ENCODE data around the gene PWWP2B. TPM values are rescaled to one million over a fixed set of nuclear protein-coding genes. Genes with fewer than 3 reads are reported as not detected.

Gene PWWP2B
- total and polyA plus RNA-seq, 2 of the 4 experiments (the other 2 are of a cell fraction): 1.7 to 2.2 TPM

DNA sequence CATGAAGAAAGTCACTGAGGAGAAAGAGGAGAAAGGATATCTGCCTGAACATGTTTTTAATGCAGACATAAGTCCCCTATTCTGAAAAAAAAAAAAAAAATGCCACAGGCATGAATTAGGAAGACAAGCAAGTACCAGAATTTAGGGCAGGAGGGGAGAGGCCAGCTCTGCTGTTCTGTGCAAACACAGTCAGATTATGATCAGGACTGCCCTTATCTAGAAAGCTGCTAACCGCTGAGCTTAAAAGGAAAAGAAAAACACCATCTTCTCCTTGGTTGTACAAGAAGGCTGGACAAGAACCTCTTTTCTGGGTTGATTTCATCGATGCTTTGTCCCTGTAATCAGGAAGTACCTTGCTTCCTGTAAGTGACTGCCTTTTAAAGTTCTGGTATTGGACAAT, 15.3 kb upstream of the PWWP2B start:
- peaks cover 2% of the 10 kb centered on the region for H3K9me3 ChIP-seq (ENCODE audit: control insufficient read depth, insufficient read depth, low read length)
- no peak overlapping the region for H2BK15ac ChIP-seq (ENCODE audit: low read depth, low read length)
- H3K4me2 ChIP-seq (ENCODE audit: low read depth, low read length): no peak overlapping the region
- no peak overlapping the region for H3K56ac ChIP-seq (ENCODE audit: extremely low read depth, insufficient read depth, low read length)
- no peaks in the 10 kb centered on the region for H4K20me1 ChIP-seq (ENCODE audit: insufficient read depth, low read length)
- no peak overlapping the region for H3K18ac ChIP-seq (ENCODE audit: low read depth, low read length)
- H3K14ac ChIP-seq (replicated peaks; ENCODE audit: low read depth, low read length): no peak overlapping the region
- ChIA-PET CTCF (interaction anchor here (1.0 kb wide), 1 partner anchor 11 kb away, joined by 4 read pairs; no protein-coding TSS in a partner anchor), POLR2A (ENCODE audit: unreplicated experiment) (no interaction called here)
- H3K9me1 ChIP-seq (ENCODE audit: insufficient read depth, low read length): no peaks in the 10 kb centered on the region
- no peak overlapping the region for H3K4ac ChIP-seq (ENCODE audit: low read depth, low read length)
- no CpG with 5 or more reads among the region's 2 CpGs for WGBS, 2 experiments (ENCODE audit: extremely low coverage in 2 of 2, insufficient read length in 1 of 2)
- H3K4me1 ChIP-seq (ENCODE audit: control insufficient read depth, insufficient read depth, low read length): no peaks in the 10 kb centered on the region
- H2BK5ac ChIP-seq (ENCODE audit: low read depth, low read length, poor library complexity, severe bottlenecking): no peak overlapping the region
- no peak overlapping the region for H3K4me3 ChIP-seq (ENCODE audit: insufficient read depth, low read depth, low read length)
- BruUV-seq (replicated peaks): no TSS peak
- H3K79me1 ChIP-seq (ENCODE audit: low read depth in 1 of 2, low read length in 2 of 2): no peaks in the 10 kb centered on the region
- dilution Hi-C loops (cut with HindIII; ENCODE audit: low sequenced_read_pairs, unreplicated experiment): no loop called here
- H4K91ac ChIP-seq (ENCODE audit: insufficient read depth, low read depth, low read length): no peak overlapping the region
- DNase-seq (no peak), ATAC-seq (ENCODE audit: low read depth) (no peak)
- H2AK9ac ChIP-seq (replicated peaks; ENCODE audit: low read depth, low read length, poor library complexity): no peak overlapping the region
- H4K5ac ChIP-seq (ENCODE audit: low read depth, low read length): no peak overlapping the region
- H3K36me3 ChIP-seq (ENCODE audit: control insufficient read depth, insufficient read depth, low read length): no peaks in the 10 kb centered on the region
- no peak overlapping the region for H3K23ac ChIP-seq (ENCODE audit: low read depth, low read length)
- H2BK20ac ChIP-seq (ENCODE audit: low read depth, low read length): no peak overlapping the region
- no peak overlapping the region for H3K9ac ChIP-seq (ENCODE audit: low read depth, low read length)
- in situ Hi-C loops (cut with MboI; ENCODE audit: low sequenced_read_pairs): no loop called here
- no peak overlapping the region for H2AK5ac ChIP-seq (ENCODE audit: low read depth, low read length)
- TF ChIP-seq FOS (IDR thresholded peaks at IDR 0.05; ENCODE audit: low read depth, low read length) (no peak), MXI1 (IDR thresholded peaks at IDR 0.05; ENCODE audit: borderline replicate concordance, low read depth, low read length) (no peak)
- peaks cover 4% of the 10 kb centered on the region; the same call in 1 of the 2 replicates for H3K27me3 ChIP-seq (ENCODE audit: control insufficient read depth, insufficient read depth, low read length)
- no peak overlapping the region for H3K27ac ChIP-seq (ENCODE audit: insufficient read depth, low read length)
- no peak overlapping the region for H2BK120ac ChIP-seq (ENCODE audit: low read depth, low read length)
- intact Hi-C loops (cut with micrococcal nuclease): no loop called here
- H4K8ac ChIP-seq (ENCODE audit: low read depth in 2 of 2, low read length in 2 of 2): no peak overlapping the region
- no peak overlapping the region for H2AFZ ChIP-seq (replicated peaks; ENCODE audit: low read length, poor library complexity)

Data from IMR-90 (cell line).